ENCODE results near the gene FAM227B.
"Not testable (repeated sequence)": the region's sequence is repeated elsewhere in the genome, so short reads cannot be mapped to it uniquely, and the experiment has no call there.

Gene FAM227B

DNA sequence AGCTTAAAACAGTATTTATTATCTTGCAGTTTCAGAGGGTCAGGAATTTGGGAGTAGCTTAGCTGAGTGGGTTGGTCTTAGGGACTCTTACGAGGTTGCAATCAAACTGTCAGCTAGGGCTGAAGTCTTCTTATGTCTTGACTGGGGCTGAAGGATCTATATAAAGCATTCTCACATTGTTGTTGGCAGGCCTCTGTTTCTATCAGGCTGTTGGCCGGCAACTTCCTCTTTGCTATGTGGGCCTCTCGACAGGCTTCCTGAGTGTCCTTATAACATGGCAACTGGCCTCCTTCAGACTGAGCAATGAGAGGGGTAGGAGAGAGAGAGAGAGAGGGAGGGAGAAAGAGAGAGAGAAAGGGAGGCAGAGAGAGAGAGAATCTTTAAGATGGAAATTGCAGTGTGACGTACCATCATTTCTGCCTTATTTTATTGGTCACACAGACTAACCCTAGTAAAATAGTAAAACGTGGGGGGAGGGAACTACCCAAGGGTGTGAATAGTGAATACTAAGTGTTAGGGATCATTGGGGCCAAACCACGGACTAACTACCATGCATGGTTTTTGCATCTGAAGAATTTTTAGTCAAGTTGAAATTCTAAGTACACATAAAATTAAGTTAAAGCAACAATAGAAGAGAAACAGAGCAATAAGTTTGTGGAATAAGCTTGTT is 181.5 kb downstream of the FAM227B start:
- DNase-seq (ENCODE audit: low read depth, low spot score) = no peak

DNA sequence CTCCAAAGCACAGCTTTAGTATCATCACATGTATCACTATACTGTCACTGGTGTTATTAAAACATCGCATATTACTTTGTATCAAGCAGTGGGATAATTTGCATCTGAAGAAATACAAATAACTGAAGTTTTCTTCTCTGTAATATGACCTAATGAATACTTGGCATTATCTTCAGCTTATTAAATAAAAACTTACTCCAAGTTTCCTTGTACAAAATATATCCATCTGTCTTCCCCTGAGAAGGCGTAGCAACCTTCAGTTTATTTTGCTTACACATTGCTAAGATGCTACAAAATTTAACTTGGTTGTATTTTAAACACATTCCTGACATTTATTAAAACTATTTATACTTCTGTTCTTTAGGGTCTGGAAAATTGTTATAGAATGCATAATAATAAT is 183.9 kb downstream of the FAM227B start:
- no peak for DNase-seq (ENCODE audit: low read depth, low spot score)

DNA sequence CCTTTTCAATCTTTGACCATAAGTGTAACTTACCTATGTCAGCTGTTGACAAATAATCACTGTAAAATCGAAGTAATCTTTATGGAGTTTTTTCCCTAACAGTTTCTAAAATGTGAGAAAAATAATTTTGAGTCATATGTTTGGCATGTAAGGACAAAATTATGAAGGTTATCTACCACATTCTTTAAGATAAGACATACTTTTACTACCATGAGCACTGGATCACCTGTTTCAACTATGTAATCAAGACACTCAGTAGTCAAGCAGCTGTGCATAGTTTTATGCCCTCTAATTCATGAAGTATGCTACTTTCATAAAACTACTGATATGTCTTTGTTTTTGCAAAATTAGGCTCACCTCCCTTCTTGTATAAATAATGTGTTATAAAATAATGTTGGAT is 185.4 kb downstream of the FAM227B start:
- no peak for DNase-seq (ENCODE audit: low read depth, low spot score)

GRCh38 chr15:49430046-49430445 is 190.6 kb downstream of the FAM227B start:
- DNase-seq (ENCODE audit: low read depth, low spot score) = no peak

- no peak for DNase-seq (ENCODE audit: low read depth, low spot score)
Observed at GRCh38 chr15:49428409-49429095, 192.1 kb downstream of the FAM227B start.

DNA sequence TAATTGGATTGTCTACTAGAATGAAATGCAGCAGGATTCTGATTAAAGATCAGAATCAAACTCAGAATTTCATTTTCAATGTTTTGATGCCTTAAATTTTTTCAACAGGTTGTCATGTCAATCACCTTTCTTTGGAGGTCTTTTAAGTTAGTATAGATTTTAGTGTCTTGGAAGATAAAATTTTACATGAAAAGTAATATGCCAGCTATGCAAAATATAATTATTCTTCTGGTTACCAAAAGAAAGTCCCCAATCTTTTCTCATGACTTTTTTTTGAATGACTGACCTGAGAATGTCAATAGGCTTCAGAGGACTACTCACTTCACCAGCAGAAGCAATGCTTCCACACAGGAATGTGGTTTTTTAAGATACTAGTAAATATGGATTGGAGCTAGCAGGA is 193.2 kb downstream of the FAM227B start:
- no peak for DNase-seq (ENCODE audit: low read depth, low spot score)

DNA sequence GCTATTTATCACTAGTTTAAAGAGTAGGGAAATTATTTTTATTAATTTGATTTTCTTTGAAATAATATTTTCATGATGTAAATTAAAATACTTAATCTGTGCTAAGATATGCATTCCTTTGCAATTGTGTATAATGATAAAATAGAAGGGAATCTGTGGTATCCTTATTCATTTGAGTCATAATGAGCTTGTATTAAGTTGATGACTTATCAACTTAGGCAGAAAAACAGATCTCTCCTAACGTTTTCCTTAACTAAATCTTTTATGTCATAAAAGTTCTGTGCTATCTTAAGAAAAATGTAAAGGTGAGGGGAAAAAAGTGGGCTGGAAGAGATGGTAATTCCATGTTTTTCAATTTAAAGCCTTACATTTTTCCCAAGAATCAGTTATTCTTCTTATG is 195.7 kb downstream of the FAM227B start:
- DNase-seq (ENCODE audit: low read depth, low spot score) = no peak

- no peak for DNase-seq (ENCODE audit: low read depth, low spot score)
Observed at GRCh38 chr15:49423901-49424550, 196.6 kb downstream of the FAM227B start.

DNA sequence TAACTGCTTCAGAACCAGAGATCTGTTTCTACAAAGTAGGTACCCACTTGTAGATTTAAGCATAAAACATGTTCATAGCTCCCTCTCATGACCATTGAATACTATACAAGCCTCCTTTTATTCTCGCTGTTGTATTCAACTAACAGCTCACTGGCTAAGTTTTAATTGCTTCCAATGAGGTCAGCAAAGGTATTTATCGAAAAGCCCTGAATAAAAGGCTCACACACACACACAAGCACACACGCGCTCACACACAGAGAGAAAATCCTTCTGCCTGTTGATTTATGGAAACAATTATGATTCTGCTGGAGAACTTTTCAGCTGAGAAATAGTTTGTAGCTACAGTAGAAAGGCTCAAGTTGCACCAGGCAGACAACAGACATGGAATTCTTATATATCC is 197.6 kb downstream of the FAM227B start, which contains the start of gene FGF7:
Gene FGF7 (plus strand): TSS at position 222 of the 400 bp plus-strand sequence. CDS start 1,056 bp downstream, outside the sequence.
- no peak for DNase-seq (ENCODE audit: low read depth, low spot score)

DNA sequence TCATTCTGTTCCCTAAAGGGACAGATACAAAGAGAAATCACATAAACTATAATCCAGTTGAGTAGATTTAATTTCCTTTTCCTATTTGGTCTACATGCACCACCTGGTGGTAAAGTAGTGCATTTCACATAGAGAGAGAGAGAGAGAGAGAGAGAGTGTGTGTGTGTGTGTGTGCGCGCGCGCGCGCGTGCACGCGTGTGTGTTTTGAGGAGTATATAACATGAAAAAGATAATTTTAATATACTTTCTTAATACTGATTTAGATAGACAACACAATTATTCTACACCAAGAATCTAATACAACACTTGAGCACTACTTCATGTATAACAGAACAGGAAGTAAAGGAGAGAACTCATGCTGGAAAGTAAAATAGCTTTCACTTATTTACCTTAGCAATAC is 198.6 kb downstream of the FAM227B start:
- peak; percentile 15 for DNase-seq (ENCODE audit: low read depth, low spot score)

GRCh38 chr15:49418811-49419210 is 201.8 kb downstream of the FAM227B start:
- no peak for DNase-seq (ENCODE audit: low read depth, low spot score)

GRCh38 chr15:49415638-49416037 is 205.0 kb downstream of the FAM227B start:
- no peak for DNase-seq (ENCODE audit: low read depth, low spot score)

- no peak for DNase-seq (ENCODE audit: low read depth, low spot score)
Observed at GRCh38 chr15:49415149-49415548, 205.5 kb downstream of the FAM227B start.

DNA sequence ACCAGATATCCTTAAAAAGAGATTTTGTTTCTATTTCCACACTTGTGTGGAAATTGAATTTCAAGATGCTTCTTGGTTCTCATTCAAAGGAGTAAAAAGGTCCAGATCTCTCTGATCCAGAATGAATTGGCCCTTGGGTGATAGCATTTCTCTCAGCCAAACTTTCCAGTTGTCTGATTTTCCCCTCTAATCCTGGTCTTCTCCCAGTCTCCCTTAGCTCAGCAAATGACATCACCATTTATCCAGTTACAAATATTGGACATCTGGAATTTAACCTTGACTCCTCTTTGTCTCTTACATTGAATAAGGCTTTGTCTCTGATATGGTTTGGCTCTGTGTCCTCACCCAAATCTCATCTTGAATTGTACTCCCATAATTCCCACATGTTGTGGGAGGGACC is 207.8 kb downstream of the FAM227B start:
- no peak for DNase-seq (ENCODE audit: low read depth, low spot score)

GRCh38 chr15:49410641-49411040 is 210.0 kb downstream of the FAM227B start:
- DNase-seq (ENCODE audit: low read depth, low spot score) = no peak

DNA sequence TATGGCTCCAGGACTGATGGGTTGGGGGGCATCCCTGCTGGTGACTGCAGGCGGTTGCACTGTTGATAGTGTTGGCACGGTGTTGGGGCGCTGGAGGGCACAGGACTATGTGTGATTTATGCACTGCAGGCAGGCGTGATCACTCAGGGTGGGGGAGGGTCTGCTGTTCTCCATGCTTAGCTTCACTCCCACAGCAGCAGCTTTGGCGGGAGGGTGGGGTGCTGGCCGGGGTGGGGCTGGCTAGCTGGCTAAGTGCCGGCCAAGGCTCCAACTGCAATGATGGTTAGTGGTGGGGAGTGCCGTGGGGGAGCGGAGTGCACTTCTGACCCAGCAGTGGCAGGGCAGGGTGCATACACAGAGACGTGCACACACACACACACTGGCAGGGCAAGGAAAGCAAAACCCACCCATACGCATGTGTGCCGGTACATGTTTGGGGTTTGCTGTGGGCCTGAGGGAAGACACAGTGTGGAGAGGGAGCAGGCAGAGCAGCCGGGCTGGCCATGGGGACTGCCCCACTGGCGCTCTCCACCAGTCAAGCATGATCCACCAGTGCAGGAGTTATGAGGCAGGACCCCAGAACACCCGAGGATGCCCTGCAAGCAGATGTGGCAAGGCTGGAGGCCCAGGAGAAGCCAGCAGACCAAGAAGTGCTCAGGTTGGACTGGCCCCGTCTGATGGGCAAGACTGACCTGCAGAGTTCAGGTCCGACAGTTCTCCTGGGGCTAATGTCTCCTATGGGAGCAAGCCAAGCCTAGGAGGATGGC is 214.1 kb downstream of the FAM227B start:
- no peak for DNase-seq (ENCODE audit: low read depth, low spot score)

DNA sequence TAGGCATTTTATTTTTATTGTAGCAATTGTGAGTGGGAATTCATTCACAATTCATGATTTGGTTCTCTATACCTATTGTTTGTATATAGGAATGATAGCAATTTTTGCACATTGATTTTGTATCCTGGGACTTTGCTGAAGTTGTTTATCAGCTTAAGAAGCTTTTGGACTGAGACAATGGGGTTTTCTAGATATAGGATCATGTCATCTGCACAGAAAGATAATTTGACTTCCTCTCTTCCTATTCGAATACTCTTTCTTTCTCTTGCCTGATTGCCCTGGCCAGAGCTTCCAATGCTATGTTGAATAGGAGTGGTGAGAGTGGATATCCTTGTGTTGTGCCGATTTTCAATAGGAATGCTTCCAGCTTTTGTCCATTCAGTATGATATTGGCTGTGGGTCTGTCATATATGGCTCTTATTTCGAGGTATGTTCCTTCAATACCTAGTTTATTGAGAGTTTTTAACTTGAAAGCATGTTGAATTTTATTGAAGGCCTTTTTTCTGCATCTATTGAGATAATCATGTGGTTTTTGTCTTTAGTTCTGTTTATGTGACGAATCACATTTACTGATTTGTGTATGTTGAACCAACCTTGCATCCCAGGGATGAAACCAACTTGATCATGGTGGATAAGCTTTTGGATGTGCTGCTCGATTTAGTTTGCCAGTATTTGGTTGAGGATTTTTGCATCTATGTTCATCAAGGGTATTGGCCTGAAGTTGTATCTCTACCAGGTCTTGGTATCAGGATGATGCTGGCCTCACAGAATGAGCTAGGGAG is 217.9 kb downstream of the FAM227B start:
- DNase-seq (ENCODE audit: low read depth, low spot score) = not testable (repeated sequence)

GRCh38 chr15:49387471-49387870 is 233.1 kb downstream of the FAM227B start:
- no peak for DNase-seq (ENCODE audit: low read depth, low spot score)

- no peak for DNase-seq (ENCODE audit: low read depth, low spot score)
Observed at GRCh38 chr15:49383266-49383665, 237.4 kb downstream of the FAM227B start.

- DNase-seq (ENCODE audit: low read depth, low spot score) = no peak
Observed at GRCh38 chr15:49382394-49382793, 238.2 kb downstream of the FAM227B start.

DNA sequence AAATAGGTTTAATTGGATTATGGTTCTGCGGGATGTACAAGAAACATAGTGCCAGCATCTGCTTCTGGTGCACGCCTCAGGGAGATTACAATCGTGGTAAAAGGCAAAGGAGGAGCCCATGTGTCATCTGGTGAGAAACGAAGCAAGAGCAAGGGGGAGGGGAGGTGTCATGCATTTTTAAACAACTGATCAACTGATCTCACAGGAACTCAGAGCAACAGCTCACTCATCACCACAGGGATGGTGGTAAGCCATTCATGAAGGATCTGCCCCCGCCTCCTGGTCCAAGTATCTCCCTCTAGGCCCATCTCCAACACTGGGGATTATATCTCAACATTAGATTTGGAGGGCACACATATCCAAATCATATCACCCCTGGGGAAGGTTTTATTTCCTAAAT is 239.7 kb downstream of the FAM227B start:
- no peak for DNase-seq (ENCODE audit: low read depth, low spot score)

All from iPS DF 19.7 (cell line).